Right cardiac atrium (tissue), 5 donors: ENCODE data around the gene LMAN2. TPM values are rescaled to one million over a fixed set of nuclear protein-coding genes. Genes with fewer than 3 reads are reported as not detected.

Experiments
- ATAC-seq, 2 donors: fragments of 200-7000 bp; cut with Tn5 transposase; one replicate each; pipeline versions ENCODE4 v1.8.0 to v1.9.1; 2020; ENCODE audit warnings: moderate library complexity in 2 of 2, mild to moderate bottlenecking in 1 of 2
- DNase-seq, 3 donors: peaks; one replicate each; pipeline ENCODE4 v3.0.0-alpha.2; 2020
- H3K27ac ChIP-seq: one replicate; pipeline ENCODE4 v1.5.1; 2013; ENCODE audit warnings: mild to moderate bottlenecking, low read length, control low read depth, moderate library complexity
- H3K27me3 ChIP-seq: one replicate; pipeline ENCODE4 v1.6.1; 2013; ENCODE audit not compliant: control insufficient read depth, insufficient read depth
- H3K4me1 ChIP-seq: one replicate; pipeline ENCODE4 v1.6.1; 2013; ENCODE audit warnings: low read length; ENCODE audit not compliant: control insufficient read depth, insufficient read depth
- H3K4me3 ChIP-seq: one replicate; pipeline ENCODE4 v1.5.1; 2013; ENCODE audit warnings: low read length, control low read depth
- H3K9me3 ChIP-seq: one replicate; pipeline ENCODE4 v1.6.1; 2013; ENCODE audit warnings: low read length; ENCODE audit not compliant: control insufficient read depth
- WGBS: extraction: QIAGEN DNeasy Blood & Tissue Kit; methylation state at CpG from one replicate; pipeline ENCODE4 v1.1.7; 2013; 5-methylcytosine and 5-hydroxymethylcytosine counted together
- intact Hi-C, 4 donors: fragments of 100-400 bp; cut with DNase I; formaldehyde crosslinking; loops; one replicate each; pipeline versions ENCODE4 v1.11.0 to v1.14.0; 2022 to 2023
- polyA plus RNA-seq: library from polyadenylated mRNA; stranded (reverse); fragments of 200-250 nt; gene quantifications from one replicate; pipeline ENCODE4 v1.2.3, GENCODE V29; 2013
- total RNA-seq, 4 donors: library from RNA; stranded (reverse); fragmentation: NEBNext Ultra II Directional; extraction: Animal tissue kit (Norgen Biotek cat#: 25700); gene quantifications; one replicate each; pipeline ENCODE4 v1.2.1, GENCODE V29; 2021
- donor health status: healthy with polysubstance abuse.
- donor health status: DM: no; HTN: yes; CAD: no.
- donor health status: DM: no; HTN: no; CAD: no.
- donor health status: DM: no; HTN: yes; CAD: no; lungs with severe emphysema.
- donor health status: DM: yes; HTN: yes; CAD: no.

LMAN2 gene
- total and polyA plus RNA-seq, 5 donors: 59.0 to 109 (median 71.8) TPM

- Histone ChIP-seq H3K4me3 (no peak overlapping the region), H3K27me3 (no peaks in the 10 kb centered on the region), H3K4me1 (peaks cover 3% of the 10 kb centered on the region), H3K9me3 (no peaks in the 10 kb centered on the region), H3K27ac (no peak overlapping the region)
- WGBS: 90% methylated on average over 3 of the region's 3 CpGs
- intact Hi-C loops: loop anchor here in 1 of 4 donors (10.0 kb wide), 1 partner anchor 189 kb away; the partner anchor contains the start of gene DOK3
- DNase-seq (no peak), ATAC-seq (no peak)
Measured at GRCh38 chr5:177316005-177316404, 35.5 kb downstream of the LMAN2 start.

GRCh38 chr5:177315411-177315810, 36.1 kb downstream of the LMAN2 start:
- H3K9me3 ChIP-seq: no peaks in the 10 kb centered on the region
- no peak for ATAC-seq
- H3K27me3 ChIP-seq: no peaks in the 10 kb centered on the region
- peak in 1 of 3 donors; percentile 46 for DNase-seq
- no peak overlapping the region for H3K4me3 ChIP-seq
- 90% methylated on average over 7 of the region's 7 CpGs for WGBS
- H3K4me1 ChIP-seq: peaks cover 3% of the 10 kb centered on the region
- intact Hi-C loops: loop anchor here in 1 of 4 donors (10.0 kb wide), 1 partner anchor 189 kb away; the partner anchor contains the start of gene DOK3
- no peak overlapping the region for H3K27ac ChIP-seq

- peaks cover 3% of the 10 kb centered on the region for H3K4me1 ChIP-seq
- H3K27me3 ChIP-seq: no peaks in the 10 kb centered on the region
- DNase-seq (peak in 1 of 3 donors; percentile 49), ATAC-seq (no peak)
- H3K27ac ChIP-seq: no peak overlapping the region
- 80% methylated on average over 18 of the region's 18 CpGs for WGBS
- no peak overlapping the region for H3K4me3 ChIP-seq
- no peaks in the 10 kb centered on the region for H3K9me3 ChIP-seq
- intact Hi-C loops: loop anchor here in 1 of 4 donors (10.0 kb wide), 1 partner anchor 190 kb away; the partner anchor contains the start of gene DOK3
Measured at GRCh38 chr5:177314376-177315342, 36.8 kb downstream of the LMAN2 start.

- ATAC-seq (no peak), DNase-seq (peak in 1 of 3 donors; percentile 9)
- peaks cover 3% of the 10 kb centered on the region for H3K4me1 ChIP-seq
- H3K4me3 ChIP-seq: no peak overlapping the region
- intact Hi-C loops: loop anchor here in 1 of 4 donors (10.0 kb wide), 1 partner anchor 191 kb away; the partner anchor contains the start of gene DOK3
- 91% methylated on average over 15 of the region's 15 CpGs for WGBS
- H3K9me3 ChIP-seq: no peaks in the 10 kb centered on the region
- no peaks in the 10 kb centered on the region for H3K27me3 ChIP-seq
- H3K27ac ChIP-seq: no peak overlapping the region
Measured at GRCh38 chr5:177313561-177314259, 37.8 kb downstream of the LMAN2 start.

- intact Hi-C loops: loop anchor here in 1 of 4 donors (10.0 kb wide), 1 partner anchor 192 kb away; the partner anchor contains the start of gene DOK3
- no peak overlapping the region for H3K4me3 ChIP-seq
- peaks cover 3% of the 10 kb centered on the region for H3K4me1 ChIP-seq
- H3K27ac ChIP-seq: no peak overlapping the region
- DNase-seq (peak in 1 of 3 donors; percentile 53), ATAC-seq (no peak)
- H3K9me3 ChIP-seq: no peaks in the 10 kb centered on the region
- WGBS: 9% methylated on average over 19 of the region's 19 CpGs
- no peaks in the 10 kb centered on the region for H3K27me3 ChIP-seq
Measured at GRCh38 chr5:177312649-177313181, 38.8 kb downstream of the LMAN2 start.

- H3K4me1 ChIP-seq: peaks cover 3% of the 10 kb centered on the region
- intact Hi-C loops: loop anchor here in 1 of 4 donors (10.0 kb wide), 1 partner anchor 193 kb away; the partner anchor contains the start of gene DOK3
- H3K4me3 ChIP-seq: peak within 1 kb of the TSS; percentile 50
- DNase-seq (peak; percentile 98 to 99 (median 98)), ATAC-seq (peak; percentile 92 to 93)
- no peaks in the 10 kb centered on the region for H3K9me3 ChIP-seq
- under 1% methylated on average over 78 of the region's 78 CpGs for WGBS
- no peaks in the 10 kb centered on the region for H3K27me3 ChIP-seq
- H3K27ac ChIP-seq: no peak within 1 kb of the TSS
Measured at GRCh38 chr5:177311723-177312648, 39.5 kb downstream of the LMAN2 start, which contains the start of gene MXD3. Gene MXD3 (minus strand): TSS chr5:177311898. CDS start chr5:177311830, 68 bp downstream.

GRCh38 chr5:177311392-177311722, 40.1 kb downstream of the LMAN2 start:
- no peaks in the 10 kb centered on the region for H3K27me3 ChIP-seq
- DNase-seq (peak in 1 of 3 donors; percentile 77), ATAC-seq (peak; percentile 10)
- H3K4me3 ChIP-seq: peak overlapping the region; percentile 50
- peaks cover 3% of the 10 kb centered on the region for H3K4me1 ChIP-seq
- no peaks in the 10 kb centered on the region for H3K9me3 ChIP-seq
- H3K27ac ChIP-seq: no peak overlapping the region
- intact Hi-C loops: loop anchor here in 1 of 4 donors (10.0 kb wide), 1 partner anchor 193 kb away; the partner anchor contains the start of gene DOK3
- 1% methylated on average over 23 of the region's 23 CpGs for WGBS

- H3K27me3 ChIP-seq: no peaks in the 10 kb centered on the region
- peaks cover 3% of the 10 kb centered on the region for H3K4me1 ChIP-seq
- ATAC-seq (no peak), DNase-seq (peak in 1 of 3 donors; percentile 53)
- H3K27ac ChIP-seq: no peak overlapping the region
- H3K4me3 ChIP-seq: peak overlapping the region; percentile 50
- intact Hi-C loops: loop anchor here in 1 of 4 donors (10.0 kb wide), 1 partner anchor 194 kb away; the partner anchor contains the start of gene DOK3
- 13% methylated on average over 20 of the region's 20 CpGs for WGBS
- no peaks in the 10 kb centered on the region for H3K9me3 ChIP-seq
Measured at GRCh38 chr5:177310757-177311391, 40.6 kb downstream of the LMAN2 start.

GRCh38 chr5:177310332-177310731, 41.1 kb downstream of the LMAN2 start:
- ATAC-seq (no peak), DNase-seq (peak in 1 of 3 donors; percentile 69)
- Histone ChIP-seq H3K27me3 (no peaks in the 10 kb centered on the region), H3K4me3 (no peak overlapping the region), H3K4me1 (peaks cover 3% of the 10 kb centered on the region), H3K9me3 (no peaks in the 10 kb centered on the region), H3K27ac (no peak overlapping the region)
- 90% methylated on average over 13 of the region's 13 CpGs for WGBS
- intact Hi-C loops: loop anchor here in 1 of 4 donors (10.0 kb wide), 1 partner anchor 194 kb away; the partner anchor contains the start of gene DOK3
